ENCODE data around the gene RXRB. TPM values are rescaled to one million over a fixed set of nuclear protein-coding genes. Genes with fewer than 3 reads are reported as not detected.

Gene RXRB
- total RNA-seq, 1 experiment from 2014 or later: 49.9 TPM

- ATAC-seq (no peak), DNase-seq (ENCODE audit: low read depth, low spot score) (no peak)
- ChIA-PET CTCF (no interaction called here), POLR2A (no interaction called here), RAD21 (ENCODE audit: low non-redundant PET in 1 of 2, low total read pairs in 2 of 2, uncharacterized antibody in 2 of 2, unreplicated experiment in 2 of 2) (no interaction called here)
- Histone ChIP-seq H3K4me1 (ENCODE audit: control insufficient read depth in 1 of 2, insufficient read depth in 2 of 2, low read length in 2 of 2) (peaks cover 12 to 25% of the 10 kb centered on the region in 2 experiments), H3K36me3 (ENCODE audit: control insufficient read depth in 1 of 2, insufficient read depth in 2 of 2, low read length in 2 of 2) (peaks cover 10 to 15% of the 10 kb centered on the region in 2 experiments; a peak in 3 of 4 replicates), H3K27ac (ENCODE audit: low read depth, low read length) (no peak overlapping the region), H3K27me3 (ENCODE audit: insufficient read depth, low read length) (no peaks in the 10 kb centered on the region), H2AFZ (ENCODE audit: low read depth, low read length, poor library complexity, severe bottlenecking) (no peak overlapping the region), H3K9ac (ENCODE audit: low read length) (no peak overlapping the region), H4K20me1 (ENCODE audit: insufficient read depth) (no peaks in the 10 kb centered on the region), H3K9me2 (ENCODE audit: insufficient read depth) (no peaks in the 10 kb centered on the region), H3K9me3 (ENCODE audit: control insufficient read depth in 1 of 2, insufficient read depth in 1 of 2, low read depth in 1 of 2, low read length in 2 of 2) (no peaks in the 10 kb centered on the region), H3K4me2 (ENCODE audit: low read length) (no peak overlapping the region), H3K79me2 (ENCODE audit: insufficient read depth, low read length) (peaks cover 15% of the 10 kb centered on the region), H3K4me3 (replicated peaks in 1 of 2; ENCODE audit: low read depth in 1 of 2, low read length in 2 of 2) (no peak overlapping the region)
- no TSS peak for BruUV-seq (replicated peaks)
- intact Hi-C loops (cut with micrococcal nuclease): no loop called here
- TF ChIP-seq JUND (IDR thresholded peaks at IDR 0.05) (no peak), ATF3 (IDR thresholded peaks at IDR 0.05) (no peak), EZH2phosphoT487 (IDR thresholded peaks at IDR 0.05; ENCODE audit: borderline replicate concordance) (no peak), POLR2AphosphoS5 (IDR thresholded peaks at IDR 0.05; ENCODE audit: low read depth, low read length) (no peak), CTCF (IDR thresholded peaks at IDR 0.05 in 2 of 3, conservative IDR thresholded peaks at IDR 0.05 in 1 of 3; ENCODE audit: borderline replicate concordance in 1 of 3, insufficient read depth in 1 of 3, low read depth in 2 of 3, low read length in 2 of 3) (no peak), SP1 (IDR thresholded peaks at IDR 0.05; ENCODE audit: low read depth) (no peak), RAD21 (IDR thresholded peaks at IDR 0.05; ENCODE audit: low read depth) (no peak), ZFX (IDR thresholded peaks at IDR 0.05) (no peak), POLR2A (IDR thresholded peaks at IDR 0.05; ENCODE audit: borderline replicate concordance, extremely low read depth, insufficient read depth, insufficient read length) (no peak), YY1 (IDR thresholded peaks at IDR 0.05; ENCODE audit: extremely low read depth, insufficient replicate concordance, low read depth, low read length) (no peak), ZBTB33 (IDR thresholded peaks at IDR 0.05; ENCODE audit: extremely low read depth, insufficient replicate concordance, low read length) (no peak), ZNF274 (IDR thresholded peaks at IDR 0.05; ENCODE audit: low read depth, low read length) (no peak), REST (IDR thresholded peaks at IDR 0.05; ENCODE audit: low read depth) (no peak), TCF7L2 (IDR thresholded peaks at IDR 0.05; ENCODE audit: borderline replicate concordance, extremely low read depth, insufficient read depth, insufficient read length) (no peak), MAX (IDR thresholded peaks at IDR 0.05) (no peak), EZH2 (IDR thresholded peaks at IDR 0.05) (no peak), CBX3 (IDR thresholded peaks at IDR 0.05; ENCODE audit: low read depth) (no peak)
Observed at GRCh38 chr6:33211136-33211535, 10.7 kb upstream of the RXRB start.

Measured in HCT116 (cell line).